ENCODE data around the gene CFAP99. TPM values are rescaled to one million over a fixed set of nuclear protein-coding genes. Genes with fewer than 3 reads are reported as not detected.

The CFAP99 gene
- total and polyA plus RNA-seq, 9 of the 15 experiments (the other 6 are each of a cell fraction or from before 2014, with no cell fraction given): 0.07 to 0.18 (median 0.09) TPM; not detected in 6

- TF ChIP-seq CHD7 (IDR thresholded peaks at IDR 0.05; ENCODE audit: low read depth, low read length): no peak
- TF ChIP-seq THAP7 (CRISPR knock-in tag; IDR thresholded peaks at IDR 0.05): no peak
- TF ChIP-seq CTBP1 (IDR thresholded peaks at IDR 0.05; ENCODE audit: borderline replicate concordance): peak; percentile 43; the same call in 1 of the 2 replicates
- no peak for TF ChIP-seq SIN3A (IDR thresholded peaks at IDR 0.05; ENCODE audit: borderline replicate concordance in 2 of 2, control insufficient read depth in 1 of 2, low read depth in 2 of 2, low read length in 2 of 2)
- no peak for TF ChIP-seq ZNF584 (CRISPR knock-in tag; IDR thresholded peaks at IDR 0.05; ENCODE audit: low read depth)
- no peak for TF ChIP-seq CHD4 (IDR thresholded peaks at IDR 0.05; ENCODE audit: insufficient read depth, insufficient replicate concordance, low read depth, low read length, poor library complexity, severe bottlenecking)
- no peak for TF ChIP-seq BCOR (IDR thresholded peaks at IDR 0.05)
- peak; percentile 28; the same call in 1 of the 2 replicates for TF ChIP-seq RBFOX2 (IDR thresholded peaks at IDR 0.05; ENCODE audit: low read depth, low read length)
- TF ChIP-seq POLR3A (IDR thresholded peaks at IDR 0.05; ENCODE audit: borderline replicate concordance, extremely low read depth, insufficient read depth, insufficient read length): no peak
- no peak for TF ChIP-seq TCF15 (CRISPR knock-in tag; IDR thresholded peaks at IDR 0.05)
- no peak for TF ChIP-seq XRCC4 (IDR thresholded peaks at IDR 0.05; ENCODE audit: extremely low read depth, insufficient read depth, insufficient read length)
- no peak for TF ChIP-seq GABPB2 (CRISPR knock-in tag; conservative IDR thresholded peaks at IDR 0.05)
- no peak for TF ChIP-seq NFIX (CRISPR knock-in tag; IDR thresholded peaks at IDR 0.05; ENCODE audit: low read depth)
- TF ChIP-seq NCOA6 (IDR thresholded peaks at IDR 0.05): no peak
- TF ChIP-seq JUN (IDR thresholded peaks at IDR 0.05; ENCODE audit: borderline replicate concordance, low read depth, low read length): no peak
- TF ChIP-seq JUN (CRISPR knock-in tag; IDR thresholded peaks at IDR 0.05; ENCODE audit: borderline replicate concordance): no peak
- TF ChIP-seq MEF2D (tag; conservative IDR thresholded peaks at IDR 0.05; ENCODE audit: low read depth): 0 out of 2 replicates have a peak, but pooled peaks have one; percentile 33
Observed at GRCh38 chr4:2390146-2390545, 28.6 kb upstream of the CFAP99 start (continued).

Measured in K562 (cell line).